HK-2 (cell line): Measurements from ENCODE around the gene PIWIL4.
"Not testable (repeated sequence)": the region's sequence is repeated elsewhere in the genome, so short reads cannot be mapped to it uniquely, and the experiment has no call there.

Source experiments
- DNase-seq: peaks from one replicate; pipeline ENCODE4 v3.0.0-alpha.2; 2018; ENCODE audit not compliant: unreplicated experiment

PIWIL4 gene

DNA sequence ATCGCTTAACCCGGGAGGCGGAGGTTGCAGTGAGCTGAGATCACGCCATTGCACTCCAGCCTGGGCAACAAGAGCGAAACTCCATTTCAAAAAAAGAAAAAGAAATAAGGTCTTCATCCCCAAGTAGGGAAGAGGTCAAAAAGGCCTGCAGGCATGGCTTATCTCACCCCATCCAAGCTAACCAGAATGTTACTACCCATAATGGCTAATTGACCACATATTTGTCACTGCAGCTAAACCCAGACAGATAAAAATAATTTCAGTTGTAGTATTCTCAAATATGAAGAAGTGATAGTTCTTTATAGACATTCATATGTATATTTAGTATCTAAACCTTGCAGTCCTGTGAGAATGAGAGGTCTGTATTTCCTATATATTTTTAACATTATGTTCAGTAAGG lies 17.8 kb downstream of the PIWIL4 start:
- no peak for DNase-seq

DNA sequence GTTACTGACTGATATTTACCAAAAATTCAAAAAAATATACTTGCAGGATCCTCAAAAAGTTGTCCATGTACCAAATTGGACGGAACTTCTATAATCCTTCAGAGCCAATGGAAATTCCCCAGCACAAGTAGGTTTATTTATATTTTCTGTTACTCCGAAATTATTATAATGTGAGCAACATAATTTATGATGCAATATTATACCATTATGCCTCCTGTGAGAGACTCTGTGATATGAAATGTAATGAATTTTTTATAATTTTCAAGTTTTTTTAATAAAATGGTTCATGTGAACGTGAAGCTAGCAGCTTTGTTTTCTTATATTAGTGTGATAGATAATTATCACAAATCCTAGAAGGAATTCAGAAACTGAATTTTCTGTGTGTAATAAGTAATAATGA lies 18.2 kb downstream of the PIWIL4 start:
- no peak for DNase-seq

DNA sequence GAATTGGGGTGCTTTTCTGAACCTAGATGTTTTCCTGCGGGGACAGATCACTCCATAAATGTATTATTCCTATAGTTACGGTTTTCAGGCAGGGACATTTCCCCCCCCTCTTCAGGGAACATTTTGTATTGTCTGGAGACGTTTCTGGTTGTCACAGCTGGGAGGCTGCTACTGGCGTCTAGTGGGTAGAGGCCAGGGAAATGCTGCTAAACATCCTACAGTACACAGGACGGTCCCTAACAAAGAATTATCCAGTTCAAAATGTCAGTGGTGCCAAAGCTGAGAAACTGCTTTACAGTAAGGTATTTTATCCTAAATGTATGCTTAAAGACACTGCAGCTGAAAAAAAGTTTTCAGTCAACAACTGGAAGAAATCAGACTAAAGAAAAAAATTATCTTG lies 19.4 kb downstream of the PIWIL4 start:
- no peak for DNase-seq

DNA sequence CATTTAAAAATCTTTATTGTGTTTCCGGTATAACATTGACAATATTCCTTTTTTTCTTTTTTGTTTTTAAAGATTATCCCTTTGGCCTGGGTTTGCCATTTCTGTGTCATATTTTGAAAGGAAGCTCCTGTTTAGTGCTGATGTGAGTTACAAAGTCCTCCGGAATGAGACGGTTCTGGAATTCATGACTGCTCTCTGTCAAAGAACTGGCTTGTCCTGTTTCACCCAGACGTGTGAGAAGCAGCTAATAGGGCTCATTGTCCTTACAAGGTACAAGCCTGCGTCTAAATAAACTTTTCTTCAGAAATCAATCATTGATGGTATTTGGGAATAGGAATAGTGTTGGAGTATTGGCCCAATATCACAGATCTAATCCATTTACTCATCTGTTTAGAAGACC lies 19.8 kb downstream of the PIWIL4 start:
- no peak for DNase-seq

DNA sequence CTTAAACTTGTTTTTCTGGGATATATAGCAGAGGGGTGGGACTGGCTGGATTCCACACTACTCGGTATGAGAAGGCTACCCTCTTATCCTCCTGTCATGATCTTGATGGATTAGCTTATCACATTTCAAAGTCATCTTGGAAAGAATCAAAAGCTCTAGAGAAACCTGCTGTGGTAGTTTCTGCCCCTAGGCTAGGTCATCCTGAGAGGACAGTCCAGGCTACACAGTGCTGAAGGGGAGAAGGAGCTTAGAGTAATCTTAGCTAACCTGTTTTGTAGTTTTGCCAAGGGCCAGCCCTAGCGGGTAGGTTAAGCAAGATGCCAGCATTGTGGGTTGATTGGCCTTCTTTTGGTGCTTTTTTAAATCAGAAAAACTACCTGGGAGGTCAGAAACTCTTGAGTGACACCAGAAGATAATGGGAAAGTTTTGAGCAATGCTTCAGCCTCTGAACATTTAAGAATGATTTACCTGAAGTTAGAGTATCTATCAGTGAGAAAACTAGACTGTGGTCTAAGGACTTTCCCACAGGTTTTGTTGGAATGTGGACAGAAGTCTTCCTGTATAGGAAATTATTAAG lies 21.3 kb downstream of the PIWIL4 start:
- peak; percentile 24 for DNase-seq

DNA sequence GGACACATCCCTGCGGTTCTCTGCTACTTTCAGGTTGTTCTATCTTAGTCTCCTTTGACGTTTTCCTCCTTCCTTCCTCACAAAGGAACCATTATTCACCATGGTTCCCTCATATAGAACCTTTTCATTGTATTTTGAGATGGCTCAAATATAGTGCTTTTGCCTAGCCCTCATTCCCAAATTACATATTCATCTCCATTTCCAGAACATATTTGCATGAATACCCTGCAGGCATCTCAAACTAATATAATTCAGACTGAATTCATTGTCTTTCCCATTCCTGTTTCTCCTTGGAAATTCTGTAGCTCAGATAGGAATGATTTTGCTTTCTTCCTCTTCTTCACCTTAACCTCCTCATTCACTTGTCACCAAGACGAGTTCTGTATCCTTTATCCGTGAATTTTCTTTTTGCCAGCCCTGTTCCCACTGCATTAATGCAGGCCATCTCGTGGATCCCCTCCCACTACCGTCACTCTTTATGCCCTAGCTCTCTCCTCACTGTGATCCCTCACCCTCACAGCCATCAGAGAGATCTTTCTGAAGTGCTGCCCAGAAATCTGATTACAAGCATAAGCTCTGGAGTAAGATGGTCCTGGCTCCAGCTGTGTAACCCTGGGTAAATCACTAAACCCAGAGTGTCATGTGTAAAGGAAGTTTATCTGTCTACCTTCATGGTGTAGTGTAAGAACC lies 23.3 kb downstream of the PIWIL4 start:
- no peak for DNase-seq

DNA sequence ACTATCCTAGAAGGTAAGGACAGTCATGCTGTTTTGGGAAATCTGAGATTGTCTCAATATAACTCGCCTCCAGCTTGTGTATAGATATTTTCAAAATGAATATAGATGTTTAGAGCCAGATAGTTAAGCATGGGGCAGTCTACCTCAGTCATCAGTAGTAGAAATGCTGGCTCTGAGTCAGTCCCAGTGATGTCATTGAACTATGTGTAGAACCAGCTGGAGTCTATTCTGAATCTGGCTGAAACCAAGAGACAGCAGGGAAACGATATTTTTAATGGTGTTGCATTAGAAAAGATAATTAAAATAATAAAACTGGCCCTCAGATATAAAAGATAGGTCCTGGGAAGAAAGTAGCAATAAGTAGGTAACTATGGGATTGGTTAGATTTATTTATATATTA lies 25.9 kb downstream of the PIWIL4 start:
- no peak for DNase-seq

DNA sequence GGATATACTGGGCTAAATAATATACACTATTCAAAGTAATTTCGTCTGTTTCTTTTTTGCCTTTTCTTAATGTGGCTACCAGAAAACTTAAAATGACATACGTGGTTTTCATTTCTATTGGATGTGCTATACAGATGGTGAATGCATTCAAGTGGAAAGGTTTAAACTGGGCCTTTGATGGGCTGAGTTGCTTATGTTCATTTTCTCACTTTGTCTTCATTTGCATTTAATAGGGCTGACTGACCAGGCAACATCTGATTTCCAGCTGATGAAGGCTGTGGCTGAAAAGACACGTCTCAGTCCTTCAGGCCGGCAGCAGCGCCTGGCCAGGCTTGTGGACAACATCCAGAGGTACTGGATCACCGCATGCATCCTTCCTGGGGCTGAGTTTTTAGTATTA lies 27.9 kb downstream of the PIWIL4 start:
- no peak for DNase-seq

DNA sequence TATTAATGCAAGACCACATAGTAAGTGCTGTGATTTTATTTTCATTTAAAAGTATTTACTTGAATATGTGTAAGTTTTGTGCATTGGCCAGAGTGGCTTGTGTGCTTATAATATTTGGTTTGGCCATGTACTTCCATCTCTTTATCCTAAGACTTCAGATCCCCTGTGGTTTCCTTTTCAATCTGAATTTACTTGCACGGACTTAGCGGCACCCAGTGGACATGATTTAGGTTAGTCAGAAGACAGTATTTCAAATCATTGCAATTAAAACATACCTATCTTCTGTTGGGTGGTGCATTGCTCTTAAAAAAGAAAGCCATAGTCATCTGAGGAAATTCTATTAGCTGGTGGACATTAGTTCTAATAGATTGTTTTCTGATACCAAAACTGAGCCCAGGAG lies 30.7 kb downstream of the PIWIL4 start:
- no peak for DNase-seq

DNA sequence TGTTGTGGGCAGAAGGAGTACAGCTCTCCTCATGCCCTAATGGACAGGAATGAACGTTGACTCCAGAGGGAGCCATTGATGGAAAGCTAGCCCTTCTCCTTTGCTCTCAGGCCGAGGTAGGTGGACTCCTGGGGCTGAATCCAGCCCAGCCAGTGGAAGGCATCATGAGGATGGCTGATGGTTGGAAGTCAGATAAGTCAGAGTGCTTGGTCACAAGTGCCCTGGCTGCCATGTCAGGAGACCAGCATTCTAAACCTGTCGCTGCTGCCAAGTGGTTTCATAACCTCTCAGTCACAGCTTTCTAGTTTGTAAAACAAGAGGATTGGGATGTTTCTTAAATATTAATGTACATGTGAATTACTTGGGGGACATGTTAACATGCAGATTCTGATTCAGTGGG lies 32.3 kb downstream of the PIWIL4 start:
- no peak for DNase-seq

DNA sequence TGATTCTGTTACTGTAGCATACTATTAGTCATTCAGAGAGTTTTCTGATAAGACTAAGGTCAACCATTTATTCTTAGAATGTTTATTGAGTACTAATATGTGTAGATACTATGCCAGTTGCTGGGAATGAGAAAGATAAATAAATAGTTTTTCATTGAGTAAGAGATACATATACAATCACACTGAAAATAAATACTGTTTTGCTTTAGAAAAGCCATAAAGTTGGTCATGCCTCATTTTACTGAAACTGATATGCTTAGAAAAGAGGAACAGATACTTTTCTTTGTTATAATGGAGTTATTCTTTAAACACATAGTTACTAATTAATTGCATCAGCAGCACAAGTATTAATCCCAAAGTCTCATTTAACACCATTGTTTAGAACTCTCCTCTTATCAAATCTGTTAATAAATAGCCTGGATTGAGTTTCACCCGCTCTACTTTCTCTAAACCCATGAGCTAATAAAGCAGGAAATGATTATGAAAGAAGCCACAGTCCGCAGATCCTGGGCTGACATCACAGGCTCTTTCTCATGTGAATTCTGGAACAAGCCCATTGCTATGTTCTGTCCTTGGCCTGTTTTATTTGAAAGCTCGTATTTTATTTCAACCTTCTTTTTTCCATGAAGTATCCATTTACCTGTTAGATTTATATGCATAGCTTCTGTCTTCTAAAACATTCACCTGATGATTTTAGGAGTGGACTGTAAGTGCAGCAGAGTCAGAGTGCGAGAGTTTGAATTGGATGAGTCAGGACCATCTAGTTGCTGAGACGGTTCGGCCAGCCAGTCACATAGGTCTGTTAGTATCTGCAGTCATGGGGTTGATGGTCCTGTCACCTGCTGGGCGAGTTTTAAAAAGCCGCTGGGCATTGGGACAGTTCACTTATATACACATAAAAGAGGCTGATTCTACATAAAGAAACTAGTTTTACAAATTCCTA lies 35.5 kb downstream of the PIWIL4 start:
- peak; percentile 71 for DNase-seq

DNA sequence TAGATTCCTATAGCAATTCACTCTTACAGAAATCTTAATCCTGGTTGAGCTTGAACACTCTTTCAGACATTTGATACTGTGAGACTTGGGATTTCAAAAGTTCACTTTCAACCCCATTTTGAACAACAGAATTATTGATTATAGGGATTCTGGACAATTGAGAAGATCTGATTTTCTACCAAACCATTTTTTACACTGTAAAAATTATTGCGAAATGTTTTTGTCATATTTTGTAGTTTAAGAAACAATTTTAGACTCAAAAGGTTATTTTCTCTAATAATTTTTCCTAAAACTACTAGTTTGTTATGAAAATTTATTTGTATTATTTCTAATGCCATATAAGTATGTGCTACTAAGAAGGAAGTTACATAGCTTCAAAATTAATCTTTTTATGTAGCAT lies 36.4 kb downstream of the PIWIL4 start:
- no peak for DNase-seq

DNA sequence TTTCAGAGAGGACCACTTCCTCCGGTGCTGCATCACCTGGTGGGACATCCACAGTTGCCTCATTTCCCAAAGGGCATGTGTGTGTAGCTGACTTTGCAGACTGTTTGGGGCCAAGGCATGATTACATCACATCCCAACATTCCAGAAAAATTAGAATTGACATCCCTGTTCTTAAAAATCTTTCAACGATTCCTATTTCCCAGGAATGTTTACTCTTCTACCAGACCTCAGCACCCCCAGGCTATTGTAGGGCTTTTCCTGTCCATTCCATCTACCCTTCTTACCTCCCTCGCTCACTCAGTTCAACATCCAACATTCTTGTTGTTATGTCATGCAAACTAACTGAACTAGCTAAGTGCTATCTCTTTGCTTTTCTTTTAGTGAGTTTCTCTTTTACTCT lies 37.3 kb downstream of the PIWIL4 start:
- DNase-seq, result no peak

DNA sequence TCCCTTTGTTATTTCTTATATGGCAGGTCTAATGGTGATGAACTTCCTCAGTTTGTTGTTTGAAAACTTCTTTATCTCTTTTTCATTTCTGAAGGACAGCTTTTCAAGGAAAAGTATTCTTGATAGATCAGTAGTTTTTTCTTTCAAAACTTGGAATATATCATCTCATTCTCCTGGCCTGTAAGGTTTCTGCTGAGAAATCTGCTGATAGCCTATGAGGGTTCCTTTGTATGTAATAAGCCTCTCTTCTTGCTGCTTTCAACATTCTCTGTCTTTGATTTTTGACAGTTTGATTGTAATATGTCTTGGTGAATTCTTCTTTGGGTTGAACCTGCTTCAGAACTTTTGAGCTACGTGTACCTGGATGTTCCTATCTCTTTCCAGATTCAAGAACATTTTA lies 46.0 kb downstream of the PIWIL4 start:
- DNase-seq, result no peak

DNA sequence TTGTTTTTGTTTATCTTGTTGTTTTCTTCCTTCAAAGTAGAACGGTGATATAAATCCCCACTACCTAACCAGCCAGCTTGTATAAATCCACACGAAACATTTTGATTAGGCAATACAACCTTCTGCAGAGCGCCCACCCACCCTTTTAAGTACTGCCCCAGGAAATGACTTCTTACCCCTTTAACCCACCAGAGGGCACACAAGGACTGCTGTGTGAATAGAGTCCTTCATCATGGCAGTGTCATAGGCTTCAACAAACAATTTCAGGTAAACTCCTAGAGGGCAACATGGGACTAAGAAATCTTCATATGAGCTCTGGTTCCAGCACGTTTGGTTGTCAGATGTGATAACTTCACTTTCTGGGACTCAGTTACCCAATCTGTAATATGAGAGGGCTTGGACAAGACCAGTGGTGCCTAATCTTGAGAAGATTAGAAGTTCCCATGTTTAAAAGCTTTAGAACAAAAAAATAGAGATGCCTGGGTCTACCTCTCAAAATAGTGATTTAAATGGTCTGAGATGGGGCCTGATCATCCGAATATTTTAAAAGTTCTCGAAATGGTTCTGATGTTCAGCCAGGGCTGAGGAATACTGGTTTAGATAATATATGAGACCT lies 56.1 kb downstream of the PIWIL4 start:
- DNase-seq, result peak; percentile 25

DNA sequence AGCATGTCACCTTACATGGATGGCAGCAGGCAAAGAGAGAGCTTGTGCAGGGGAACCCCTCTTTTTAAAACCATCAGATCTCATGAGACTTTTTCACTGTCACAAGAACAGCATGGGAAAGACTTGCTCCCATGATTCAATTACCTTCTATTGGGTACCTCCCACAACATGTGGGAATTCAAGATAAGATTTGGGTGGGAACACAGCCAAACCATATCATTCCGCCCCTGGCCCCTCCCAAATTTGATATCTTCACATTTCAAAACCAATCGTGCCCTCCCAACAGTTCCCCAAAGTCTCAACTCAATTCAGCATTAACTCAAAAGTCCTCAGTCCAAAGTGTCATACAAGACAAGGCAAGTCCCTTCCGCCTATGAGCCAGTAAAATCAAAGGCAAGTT lies 58.3 kb downstream of the PIWIL4 start:
- DNase-seq, result not testable (repeated sequence)

DNA sequence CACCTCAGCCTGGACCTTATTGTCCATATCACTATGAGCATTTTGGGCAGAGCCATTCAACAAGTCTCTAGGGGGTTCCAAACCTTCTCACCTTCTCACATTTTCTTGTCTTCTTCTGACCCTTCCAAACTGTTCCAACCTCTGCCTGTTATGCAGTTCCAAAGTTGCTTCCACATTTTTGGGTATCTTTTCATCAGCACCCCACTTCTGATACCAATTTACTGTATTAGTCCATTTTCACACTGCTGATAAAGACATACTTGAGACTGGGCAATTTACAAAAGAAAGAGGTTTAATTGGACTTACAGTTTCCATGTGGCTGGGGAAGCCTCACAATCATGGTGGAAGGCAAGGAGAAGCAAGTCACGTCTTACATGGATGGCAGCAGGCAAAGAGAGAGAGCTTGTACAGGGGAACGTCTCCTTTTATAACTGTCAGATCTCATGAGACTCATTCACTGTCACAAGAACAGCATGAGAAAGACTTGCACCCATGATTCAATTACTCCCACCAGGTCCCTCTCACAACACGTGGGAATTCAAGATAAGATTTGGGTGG lies 59.9 kb downstream of the PIWIL4 start:
- DNase-seq, result not testable (repeated sequence)

DNA sequence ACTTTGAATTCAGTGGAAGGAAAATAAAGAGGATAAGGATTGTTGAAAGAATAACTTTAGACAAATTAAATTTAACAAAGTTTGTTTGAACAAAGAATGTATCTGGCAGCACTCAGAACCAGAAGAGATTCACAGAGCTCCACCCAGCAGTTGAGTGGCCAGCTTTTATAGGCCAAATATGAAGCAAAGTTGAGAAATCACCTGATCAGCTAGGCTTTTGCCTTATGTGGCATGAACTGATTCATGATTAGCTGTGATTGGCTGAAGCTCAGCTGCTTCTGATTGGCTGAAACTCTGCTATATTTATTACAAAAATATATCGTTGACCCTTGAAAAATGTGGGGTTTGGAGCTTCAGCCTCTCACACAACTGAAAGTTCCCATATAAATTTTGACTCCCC lies 62.6 kb downstream of the PIWIL4 start:
- DNase-seq, result no peak

DNA sequence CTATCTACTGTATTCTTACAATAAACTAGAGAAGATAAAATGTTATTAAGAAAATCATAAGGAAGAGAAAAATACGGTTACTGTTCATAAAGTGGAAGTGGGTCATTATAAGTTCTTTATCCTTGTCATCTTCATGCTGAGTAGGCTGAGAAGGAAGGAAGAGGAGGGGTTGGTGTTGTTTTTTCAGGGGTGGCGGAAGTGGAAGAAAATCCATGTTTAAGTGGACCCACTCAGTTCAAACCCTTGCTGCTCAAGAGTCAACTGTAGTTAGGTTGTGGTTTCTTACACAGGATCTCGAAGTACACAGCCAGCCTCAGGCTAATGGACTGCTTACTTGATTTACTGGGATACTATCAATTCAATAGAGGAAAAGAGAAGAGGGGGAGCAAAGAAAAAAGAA lies 63.1 kb downstream of the PIWIL4 start:
- DNase-seq, result no peak

DNA sequence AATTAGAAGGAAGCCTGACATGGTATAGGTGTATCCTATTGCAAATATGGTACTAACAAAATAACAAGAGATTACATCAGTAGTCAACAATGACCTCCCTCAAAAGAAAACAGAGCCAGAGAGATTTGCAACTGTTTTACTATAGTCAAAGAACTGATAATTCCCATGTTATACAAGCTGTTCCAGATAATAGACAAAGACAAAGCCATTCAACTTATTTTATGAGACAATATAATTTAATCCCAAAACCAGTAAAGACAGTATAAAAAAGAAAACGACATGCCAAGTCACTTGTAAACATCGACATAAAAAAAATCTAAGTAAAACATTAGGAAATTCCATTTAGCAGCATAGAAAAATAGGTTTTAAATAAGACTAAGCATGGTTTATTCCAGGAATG lies 65.2 kb downstream of the PIWIL4 start:
- no peak for DNase-seq

DNA sequence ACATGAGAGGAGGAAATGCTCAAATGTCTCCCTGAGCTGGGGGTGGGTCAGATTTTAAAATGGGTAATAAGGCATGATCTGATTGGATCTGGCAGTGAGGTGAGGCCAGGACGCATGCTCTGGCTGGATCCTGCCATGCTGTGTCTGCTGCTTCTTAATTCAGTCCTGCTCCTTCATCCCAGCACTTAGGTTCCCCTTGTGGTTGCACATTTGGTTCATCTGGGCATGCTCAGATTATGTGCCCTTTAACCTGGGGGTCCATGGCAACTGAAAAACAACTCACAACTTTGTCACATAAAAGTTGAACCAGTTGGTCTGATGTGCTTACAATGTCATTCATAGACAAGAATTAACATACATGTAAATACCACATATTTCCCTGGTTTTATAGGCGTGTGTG lies 67.9 kb downstream of the PIWIL4 start:
- no peak for DNase-seq

DNA sequence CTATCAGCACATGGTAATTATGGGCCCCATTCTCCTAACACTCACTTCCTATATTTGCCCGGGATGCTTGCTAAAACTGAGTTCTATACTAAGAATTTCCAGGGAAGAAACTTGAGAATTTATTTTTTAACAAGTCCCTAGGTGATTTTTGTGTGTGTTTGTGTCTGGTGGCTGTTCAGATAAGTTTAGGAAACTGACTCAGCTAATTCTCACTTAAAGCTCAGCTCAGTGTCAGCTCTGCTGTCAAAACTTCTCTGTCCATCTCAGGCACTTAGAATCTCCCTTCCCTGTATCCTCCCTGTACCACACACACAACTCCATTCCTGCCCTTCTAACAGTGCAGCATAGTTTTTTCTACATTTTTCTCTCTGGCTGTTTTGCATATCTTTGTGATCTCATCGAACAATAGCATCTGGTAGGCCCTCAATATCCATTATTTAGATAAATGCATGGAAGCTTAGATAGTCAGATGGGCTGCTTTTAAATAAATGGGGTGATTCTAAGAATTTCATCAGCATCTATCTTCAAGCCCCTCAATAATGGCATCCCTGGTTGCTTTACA lies 69.3 kb downstream of the PIWIL4 start:
- DNase-seq, result no peak
